H1 (cell line): ENCODE measurements around the gene CIC. TPM values are rescaled to one million over a fixed set of nuclear protein-coding genes. Genes with fewer than 3 reads are reported as not detected.

Experiments used
- CTCF ChIA-PET: fragments of 300-600 bp; sonication (Branson Sonifier 250); formaldehyde crosslinking; loops from one replicate; lab custom pipeline; 2021; ENCODE audit not compliant: partially characterized antibody; lab: Charles Lee
- POLR2A ChIA-PET: fragments of 300-600 bp; sonication (Branson Sonifier 250); formaldehyde crosslinking; loops from one replicate; lab custom pipeline; 2021; ENCODE audit warnings: inconsistent platforms; ENCODE audit not compliant: partially characterized antibody; lab: Charles Lee
- DNase-seq, 2 experiments: peaks; one replicate each; pipeline versions ENCODE4 v3.0.0 to v3.0.0-alpha.2; 2010 to 2022; ENCODE audit warnings: low spot score in 2 of 2, low read depth in 1 of 2, mixed read lengths in 1 of 2
- FAIRE-seq: peaks from 2 replicates; lab custom pipeline; 2011; peaks lifted over from hg19 to GRCh38; lab: Jason Lieb, UNC
- H2AFZ ChIP-seq: 2 replicates; pipeline ENCODE4 v1.8.1; 2012; ENCODE audit warnings: low read length, inconsistent platforms
- H2AK5ac ChIP-seq: 2 replicates; pipeline ENCODE4 v1.6.1; 2013; ENCODE audit warnings: low read depth, low read length
- H2BK120ac ChIP-seq: replicated peaks from 2 replicates; pipeline ENCODE3; 2013; ENCODE audit warnings: low read depth, low read length, inconsistent platforms
- H2BK12ac ChIP-seq: 2 replicates; pipeline ENCODE4 v1.6.1; 2013; ENCODE audit warnings: low read depth, low read length
- H2BK15ac ChIP-seq: 2 replicates; pipeline ENCODE4 v1.6.1; 2013; ENCODE audit warnings: low read length
- H2BK20ac ChIP-seq: 2 replicates; pipeline ENCODE4 v1.6.1; 2013; ENCODE audit warnings: low read length
- H2BK5ac ChIP-seq: 2 replicates; pipeline ENCODE4 v1.6.1; 2013; ENCODE audit warnings: low read depth, low read length
- H3K14ac ChIP-seq: 2 replicates; pipeline ENCODE4 v1.6.1; 2013; ENCODE audit warnings: inconsistent platforms; ENCODE audit not compliant: insufficient read length
- H3K18ac ChIP-seq: 2 replicates; pipeline ENCODE4 v1.6.1; 2013; ENCODE audit warnings: low read length; ENCODE audit errors: extremely low read depth
- H3K23ac ChIP-seq: 2 replicates; pipeline ENCODE4 v1.6.1; 2013; ENCODE audit warnings: inconsistent platforms; ENCODE audit not compliant: insufficient read length
- H3K23me2 ChIP-seq: 2 replicates; pipeline ENCODE4 v1.6.1; 2013; ENCODE audit warnings: low read depth, low read length
- H3K27ac ChIP-seq: 2 replicates; pipeline ENCODE4 v1.6.1; 2011; ENCODE audit warnings: low read depth, low read length, inconsistent platforms
- H3K27me3 ChIP-seq, 4 experiments: replicated peaks in 1 of 4; 1 replicate in 1 of 4; 2 replicates in 3 of 4; pipeline versions ENCODE4 v1.6.1 to v1.8.1; 2011 to 2013; ENCODE audit warnings: low read length in 3 of 4, mild to moderate bottlenecking in 3 of 4, inconsistent platforms in 2 of 4, mixed read lengths in 2 of 4, moderate library complexity in 1 of 4; ENCODE audit not compliant: control insufficient read depth in 3 of 4, insufficient read depth in 3 of 4; ENCODE audit errors: extremely low read depth in 1 of 4
- H3K36me3 ChIP-seq, 4 experiments: 2 replicates each; pipeline versions ENCODE4 v1.6.1 to v1.8.1; 2011 to 2013; ENCODE audit warnings: mild to moderate bottlenecking in 4 of 4, low read length in 3 of 4, moderate library complexity in 2 of 4, control low read depth in 1 of 4, inconsistent platforms in 1 of 4; ENCODE audit not compliant: insufficient read depth in 4 of 4, control insufficient read depth in 2 of 4
- H3K4ac ChIP-seq: replicated peaks from 2 replicates; pipeline ENCODE3; 2013; ENCODE audit warnings: low read length, low read depth, mixed read lengths, inconsistent platforms; ENCODE audit not compliant: insufficient read length
- H3K4me1 ChIP-seq, 4 experiments: replicated peaks in 1 of 4; 1 replicate in 1 of 4; 2 replicates in 3 of 4; pipeline versions ENCODE4 v1.6.1 to v1.8.1; 2011 to 2013; ENCODE audit warnings: low read length in 3 of 4, inconsistent platforms in 2 of 4, mixed read lengths in 1 of 4; ENCODE audit not compliant: insufficient read depth in 4 of 4, control insufficient read depth in 3 of 4
- H3K4me2 ChIP-seq, 2 experiments: 2 replicates each; pipeline versions ENCODE4 v1.6.1 to v1.8.1; 2011 to 2013; ENCODE audit warnings: low read depth in 2 of 2, low read length in 2 of 2, control low read depth in 1 of 2, inconsistent platforms in 1 of 2, mild to moderate bottlenecking in 1 of 2; ENCODE audit not compliant: insufficient read depth in 1 of 2
- H3K4me3 ChIP-seq, 4 experiments: fragments of 200-600, 300-600 bp in 1 of 4; sonication (generic), shearing (Covaris generic), sonication (Bioruptor Twin) in 1 of 4; 2 replicates each; pipeline versions ENCODE4 v1.5.1 to v1.8.1; 2011 to 2016; ENCODE audit warnings: low read length in 4 of 4, low read depth in 3 of 4, control low read depth in 2 of 4, inconsistent platforms in 2 of 4, mild to moderate bottlenecking in 2 of 4, mixed read lengths in 1 of 4, moderate library complexity in 1 of 4; ENCODE audit not compliant: insufficient read depth in 2 of 4; ENCODE audit errors: extremely low read depth in 1 of 4
- H3K56ac ChIP-seq: replicated peaks from 2 replicates; pipeline ENCODE3; 2013; ENCODE audit warnings: low read depth, mild to moderate bottlenecking, mixed read lengths, low read length, inconsistent platforms; ENCODE audit not compliant: insufficient read length
- H3K79me1 ChIP-seq: 2 replicates; pipeline ENCODE4 v1.6.1; 2013; ENCODE audit warnings: low read depth, low read length, control low read depth
- H3K79me2 ChIP-seq, 2 experiments: 2 replicates each; pipeline versions ENCODE4 v1.6.1 to v1.8.1; 2012 to 2013; ENCODE audit warnings: low read length in 2 of 2, mild to moderate bottlenecking in 2 of 2, inconsistent platforms in 1 of 2; ENCODE audit not compliant: insufficient read depth in 2 of 2, control insufficient read depth in 1 of 2
- H3K9ac ChIP-seq, 4 experiments: replicated peaks in 1 of 4; 1 replicate in 1 of 4; 2 replicates in 3 of 4; pipeline versions ENCODE4 v1.6.1 to v1.8.1; 2011 to 2013; ENCODE audit warnings: low read depth in 3 of 4, low read length in 3 of 4, control low read depth in 2 of 4, mild to moderate bottlenecking in 2 of 4, moderate library complexity in 2 of 4, inconsistent platforms in 1 of 4; ENCODE audit errors: extremely low read depth in 1 of 4
- H3K9me3 ChIP-seq, 2 experiments: 2 replicates each; pipeline versions ENCODE4 v1.6.1 to v1.8.1; 2012 to 2013; ENCODE audit warnings: mild to moderate bottlenecking in 2 of 2, moderate library complexity in 2 of 2, control low read depth in 1 of 2, inconsistent platforms in 1 of 2, low read depth in 1 of 2, low read length in 1 of 2, mixed read lengths in 1 of 2; ENCODE audit not compliant: insufficient read depth in 2 of 2
- H4K20me1 ChIP-seq, 2 experiments: replicated peaks in 1 of 2; 2 replicates each; pipeline versions ENCODE3 to v1.8.1; 2011 to 2013; ENCODE audit warnings: inconsistent platforms in 2 of 2, low read length in 2 of 2, mild to moderate bottlenecking in 1 of 2; ENCODE audit not compliant: insufficient read depth in 2 of 2, control insufficient read depth in 1 of 2
- H4K5ac ChIP-seq: 2 replicates; pipeline ENCODE4 v1.6.1; 2013; ENCODE audit warnings: low read length, low read depth, mixed read lengths, inconsistent platforms; ENCODE audit not compliant: insufficient read length
- H4K8ac ChIP-seq: 2 replicates; pipeline ENCODE4 v1.8.0; 2013; ENCODE audit warnings: mild to moderate bottlenecking, moderate library complexity, low read length, inconsistent platforms; ENCODE audit not compliant: insufficient read depth; ENCODE audit errors: extremely low read depth
- H4K91ac ChIP-seq: replicated peaks from 2 replicates; pipeline ENCODE3; 2013; ENCODE audit warnings: low read length, mixed read lengths, inconsistent platforms; ENCODE audit not compliant: insufficient read length
- ASH2L ChIP-seq: fragments of 200-600, 300-600 bp; sonication (generic); IDR thresholded peaks from one replicate; pipeline ENCODE4 v1.7.1; 2017; ENCODE audit warnings: low read length
- EP300 ChIP-seq, 2 experiments: IDR thresholded peaks; 1 replicate in 1 of 2; 2 replicates in 1 of 2; pipeline ENCODE4 v1.6.1; 2011 to 2012; ENCODE audit warnings: low read depth in 2 of 2, low read length in 2 of 2, mild to moderate bottlenecking in 2 of 2, borderline replicate concordance in 1 of 2, inconsistent platforms in 1 of 2, moderate library complexity in 1 of 2
- FOSL1 ChIP-seq: IDR thresholded peaks from 2 replicates; pipeline ENCODE4 v1.6.1; 2011; ENCODE audit warnings: mild to moderate bottlenecking, low read depth, low read length, moderate library complexity; ENCODE audit not compliant: insufficient read depth
- HDAC6 ChIP-seq: IDR thresholded peaks from one replicate; pipeline ENCODE4 v1.7.1; 2012; ENCODE audit warnings: low read depth, mild to moderate bottlenecking, inconsistent platforms, low read length, moderate library complexity
- NRF1 ChIP-seq: IDR thresholded peaks from 2 replicates; pipeline ENCODE4 v1.6.1; 2011; ENCODE audit warnings: mild to moderate bottlenecking, low read depth, low read length, improper control_type of control experiment
- POLR2A ChIP-seq, 2 experiments: IDR thresholded peaks; 1 replicate in 1 of 2; 2 replicates in 1 of 2; pipeline ENCODE4 v1.6.1; 2011; ENCODE audit warnings: low read depth in 2 of 2, low read length in 2 of 2, mild to moderate bottlenecking in 2 of 2; ENCODE audit errors: control extremely low read depth in 1 of 2
- POLR2AphosphoS5 ChIP-seq: IDR thresholded peaks from 2 replicates; pipeline ENCODE4 v1.6.1; 2011; ENCODE audit warnings: low read depth, low read length
- RBBP5 ChIP-seq: IDR thresholded peaks from 2 replicates; pipeline ENCODE4 v1.7.1; 2012; ENCODE audit warnings: low read depth, mild to moderate bottlenecking, inconsistent platforms, low read length, moderate library complexity, borderline replicate concordance
- SIN3A ChIP-seq, 2 experiments: IDR thresholded peaks in 1 of 2; conservative IDR thresholded peaks in 1 of 2; 2 replicates each; pipeline ENCODE4 v1.6.1; 2011 to 2012; ENCODE audit warnings: low read length in 2 of 2, improper control_type of control experiment in 1 of 2, low read depth in 1 of 2, mild to moderate bottlenecking in 1 of 2
- TAF1 ChIP-seq: IDR thresholded peaks from 2 replicates; pipeline ENCODE4 v1.6.1; 2011; ENCODE audit warnings: mild to moderate bottlenecking, low read depth, low read length
- TCF12 ChIP-seq: IDR thresholded peaks from 2 replicates; pipeline ENCODE4 v1.6.1; 2011; ENCODE audit warnings: low read depth, mild to moderate bottlenecking, low read length
- WGBS, 2 experiments: shearing (Covaris generic) in 1 of 2; methylation state at CpG; one replicate each; pipeline versions ENCODE4 v1.1.6 to v1.1.7; 2013 to 2015; ENCODE audit warnings: low lambda C conversion rate in 2 of 2, mixed read lengths in 2 of 2, inconsistent platforms in 1 of 2, low coverage in 1 of 2, missing lambda C conversion rate in 1 of 2; ENCODE audit not compliant: insufficient replicate concordance in 2 of 2, insufficient coverage in 1 of 2, insufficient read length in 1 of 2; ENCODE audit errors: extremely low coverage in 1 of 2, missing lambda C conversion rate in 1 of 2; 5-methylcytosine and 5-hydroxymethylcytosine counted together
- polyA plus RNA-seq, 7 experiments: library from polyadenylated mRNA; depleted of rRNA in 3 of 7; stranded (reverse) in 5 of 7; unstranded in 2 of 7; fragments of >200 nt in 5 of 7; fragments of 200-250 nt in 2 of 7; gene quantifications; 1 replicate in 5 of 7; 2 replicates in 1 of 7; 4 replicates in 1 of 7; pipeline versions ENCODE4 v1.2.1 to v1.2.3, GENCODE V29; 2011 to 2013; ENCODE audit warnings: missing spikeins in 2 of 7, mixed read lengths in 2 of 7
- total RNA-seq: library from RNA; stranded (reverse); fragmentation: NEBNext Ultra II Directional; extraction: Animal tissue kit (Norgen Biotek cat#: 25700); gene quantifications from 2 replicates; pipeline ENCODE4 v1.2.1, GENCODE V29; 2021

The CIC gene
- total and polyA plus RNA-seq, 2 of the 8 experiments (the other 6 are each of a cell fraction or from before 2014, with no cell fraction given) = 13.2 to 43.6 TPM

DNA sequence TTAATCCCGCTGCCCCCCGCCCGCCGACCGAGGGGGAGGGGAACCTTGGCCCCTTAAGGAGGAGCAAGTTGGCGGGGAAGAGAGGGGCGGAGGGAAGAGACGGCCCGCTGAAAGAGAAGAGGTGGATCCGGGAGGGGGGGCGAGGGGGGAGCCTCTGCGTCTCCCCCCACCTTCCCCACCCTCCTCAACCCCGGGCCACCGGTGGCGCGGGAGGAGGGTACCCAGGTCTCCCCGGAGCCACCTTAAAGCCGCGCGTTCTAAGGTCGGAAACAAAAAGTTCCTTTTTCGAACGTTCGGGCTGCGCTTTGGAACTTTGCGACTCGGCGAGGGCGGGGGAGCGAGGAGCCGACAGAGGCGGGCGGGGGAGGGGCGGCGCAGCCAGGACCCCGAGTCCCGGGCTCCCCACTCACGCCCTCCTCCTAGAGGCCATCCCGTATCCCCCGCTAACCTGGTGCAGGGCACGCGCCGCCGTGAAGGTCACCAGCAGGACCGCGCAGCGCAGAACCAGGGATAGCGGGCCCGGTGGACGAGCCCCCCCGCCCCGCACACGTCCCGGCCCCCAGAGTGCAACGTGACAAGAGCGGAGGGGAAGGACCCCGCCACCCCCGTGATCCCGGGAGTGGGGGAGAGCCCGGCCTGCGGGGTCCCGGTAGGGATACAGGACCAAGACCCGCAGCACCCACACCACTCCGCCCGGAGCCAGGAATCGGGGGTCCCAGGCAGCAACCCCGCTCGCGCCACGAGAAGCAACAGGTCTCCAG, 14.8 kb upstream of the CIC start:
- peak overlapping the region; percentile 86 for H3K56ac ChIP-seq
- H4K20me1 ChIP-seq = peaks cover 6 to 18% of the 10 kb centered on the region in 2 experiments
- H3K4ac ChIP-seq = peak overlapping the region; percentile 85
- H3K4me2 ChIP-seq = peak overlapping the region; percentile 77 to 87
- POLR2A ChIA-PET = interaction anchor here (4.4 kb wide), 1 partner anchor 25 kb away, joined by 15 read pairs; no protein-coding TSS in a partner anchor
- H2BK15ac ChIP-seq = no peak overlapping the region
- no peak overlapping the region for H2AFZ ChIP-seq
- no peak overlapping the region for H2BK20ac ChIP-seq
- H3K23me2 ChIP-seq = peaks cover 13% of the 10 kb centered on the region; the same call in 1 of the 2 replicates
- peak overlapping the region; percentile 91 for H4K91ac ChIP-seq
- no peak overlapping the region for H2BK120ac ChIP-seq
- peak overlapping the region; percentile 93 for H4K5ac ChIP-seq
- no peak for FAIRE-seq
- CTCF ChIA-PET = no interaction called here
- WGBS, 2 experiments = 0% methylated on average over 7 of the region's 70 CpGs; no CpG with 5 or more reads in 1 of the 2 experiments
- no peaks in the 10 kb centered on the region for H3K9me3 ChIP-seq
- H3K23ac ChIP-seq = no peak overlapping the region
- no peak overlapping the region for H2AK5ac ChIP-seq
- peak overlapping the region; percentile 71 to 99 (median 78) for H3K4me3 ChIP-seq
- H3K14ac ChIP-seq = no peak overlapping the region
- 0 out of 2 replicates have a peak overlapping the region, but pooled peaks have one; percentile 39 for H2BK12ac ChIP-seq
- H2BK5ac ChIP-seq = peak overlapping the region; percentile 81; the same call in 1 of the 2 replicates
- DNase-seq = peak in 1 of 2 experiments; percentile 83
- H3K27ac ChIP-seq = peak overlapping the region; percentile 89
- peak overlapping the region; percentile 76 for H3K18ac ChIP-seq
- peaks cover 0 to 9% (median 4%) of the 10 kb centered on the region in 4 experiments; a peak in 4 of 8 replicates for H3K36me3 ChIP-seq
- peak overlapping the region; percentile 39; the same call in 1 of the 2 replicates for H4K8ac ChIP-seq
- peaks cover 0 to 3% (median 2%) of the 10 kb centered on the region in 4 experiments; a peak in 2 of 7 replicates for H3K27me3 ChIP-seq
- peaks cover 11 to 29% (median 21%) of the 10 kb centered on the region in 4 experiments for H3K4me1 ChIP-seq
- H3K79me2 ChIP-seq = peaks cover 4 to 33% of the 10 kb centered on the region in 2 experiments; a peak in 3 of 4 replicates
- H3K9ac ChIP-seq = peak overlapping the region; percentile 71 to 81 (median 77)
- H3K79me1 ChIP-seq = peaks cover 15% of the 10 kb centered on the region
- TF ChIP-seq SIN3A (conservative IDR thresholded peaks at IDR 0.05 in 1 of 2, IDR thresholded peaks at IDR 0.05 in 1 of 2; ENCODE audit: low read depth in 1 of 2, low read length in 2 of 2) (0 out of 4 replicates have a peak, but pooled peaks of 1 of the 2 experiments have one; percentile 51), EP300 (IDR thresholded peaks at IDR 0.05; ENCODE audit: borderline replicate concordance in 1 of 2, low read depth in 2 of 2, low read length in 2 of 2) (no peak), NRF1 (no peak), RBBP5 (0 out of 2 replicates have a peak, but pooled peaks have one; percentile 28), POLR2AphosphoS5 (peak; percentile 36; the same call in 1 of the 2 replicates), FOSL1 (no peak), ASH2L (peak; percentile 38), TCF12 (no peak), HDAC6 (no peak), TAF1 (0 out of 2 replicates have a peak, but pooled peaks have one; percentile 32), POLR2A (IDR thresholded peaks at IDR 0.05; ENCODE audit: control extremely low read depth in 1 of 2, low read depth in 2 of 2, low read length in 2 of 2) (peak in 1 of 2 experiments; percentile 19; a peak in 2 of 3 replicates)
